K562 (cell line): ENCODE measurements around the gene HSPA4. TPM values are rescaled to one million over a fixed set of nuclear protein-coding genes. Genes with fewer than 3 reads are reported as not detected.

Experiments
- DMBX1 ChIP-seq: fragments of 250-450 bp; sonication (Bioruptor Pico); IDR thresholded peaks from 2 replicates; pipeline ENCODE4 v1.8.0; 2022; ENCODE audit warnings: inconsistent platforms, mild to moderate bottlenecking, moderate library complexity, borderline replicate concordance
- FOXA1 ChIP-seq: fragments of 450-650 bp; IDR thresholded peaks from 2 replicates; pipeline ENCODE4 v1.6.1; 2016; ENCODE audit warnings: mild to moderate bottlenecking, borderline replicate concordance
- FOXJ3 ChIP-seq: sonication (generic); formaldehyde crosslinking; IDR thresholded peaks from 2 replicates; pipeline ENCODE4 v1.4.0; 2020; ENCODE audit warnings: mild to moderate bottlenecking, missing genetic modification reagents
- HDAC6 ChIP-seq: IDR thresholded peaks from 2 replicates; pipeline ENCODE4 v1.6.1; 2012; ENCODE audit warnings: low read depth, mild to moderate bottlenecking, control low read depth, inconsistent platforms, low read length, moderate library complexity
- MTA3 ChIP-seq: fragments of 450-650 bp; formaldehyde crosslinking; IDR thresholded peaks from 2 replicates; pipeline ENCODE4 v1.6.1; 2017; ENCODE audit warnings: mild to moderate bottlenecking, borderline replicate concordance
- NFE2 ChIP-seq: IDR thresholded peaks from 2 replicates; pipeline ENCODE4 v1.6.1; 2014; ENCODE audit warnings: antibody characterized with exemption, low read depth
- RB1 ChIP-seq: fragments of 450-650 bp; IDR thresholded peaks from 2 replicates; pipeline ENCODE4 v1.6.1; 2017; ENCODE audit warnings: low read depth, mild to moderate bottlenecking
- SMAD1 ChIP-seq: fragments of 150-350 bp; IDR thresholded peaks from 2 replicates; pipeline ENCODE4 v1.6.1; 2014; ENCODE audit warnings: low read length, low read depth; ENCODE audit not compliant: partially characterized antibody
- SMAD3 ChIP-seq: fragments of 450-650 bp; formaldehyde crosslinking; conservative IDR thresholded peaks from 2 replicates; pipeline ENCODE4 v1.4.0; 2020; ENCODE audit warnings: mild to moderate bottlenecking
- SNRNP70 ChIP-seq: fragments of 200-400 bp; formaldehyde crosslinking; optimal IDR thresholded peaks from 2 replicates; pipeline ENCODE3; 2017; ENCODE audit warnings: low read depth, low read length
- TAF9B ChIP-seq: fragments of 450-650 bp; IDR thresholded peaks from 2 replicates; pipeline ENCODE4 v1.6.1; 2018; ENCODE audit warnings: mild to moderate bottlenecking; ENCODE audit not compliant: partially characterized antibody
- U2AF2 ChIP-seq: fragments of 200-400 bp; formaldehyde crosslinking; optimal IDR thresholded peaks from 2 replicates; pipeline ENCODE3; 2017; ENCODE audit warnings: low read depth, mild to moderate bottlenecking, low read length
- ZNF121 ChIP-seq: sonication (generic); formaldehyde crosslinking; conservative IDR thresholded peaks from 2 replicates; pipeline ENCODE4 v1.8.0; 2022; ENCODE audit warnings: missing genetic modification reagents
- ZNF224 ChIP-seq: sonication (generic); formaldehyde crosslinking; IDR thresholded peaks from 2 replicates; pipeline ENCODE4 v1.8.0; 2022; ENCODE audit warnings: mild to moderate bottlenecking, missing genetic modification reagents
- ZNF23 ChIP-seq: fragments of 250-450 bp; sonication (Bioruptor Pico); IDR thresholded peaks from 2 replicates; pipeline ENCODE4 v1.4.0; 2020; ENCODE audit warnings: mild to moderate bottlenecking
- ZNF354B ChIP-seq: fragments of 250-450 bp; sonication (Bioruptor Pico); IDR thresholded peaks from 2 replicates; pipeline ENCODE4 v1.4.0; 2020
- polyA plus RNA-seq, 8 experiments: library from polyadenylated mRNA; depleted of rRNA in 4 of 8; stranded (reverse) in 5 of 8; unstranded in 3 of 8; fragments of >200 nt; fragmentation: Nextera tagmentation in 2 of 8; fragmentation: Illumina TruSeq in 1 of 8; extraction: Ambion mirVana in 2 of 8; extraction: Trizol in 1 of 8; gene quantifications; 2 replicates each; pipeline versions ENCODE4 v1.2.1 to v1.2.3, GENCODE V29; 2011 to 2014; ENCODE audit warnings: inconsistent platforms in 1 of 8, missing spikeins in 1 of 8
- total RNA-seq, 7 experiments: library from RNA; depleted of rRNA in 6 of 7; stranded (reverse); fragments of >200 nt in 6 of 7; fragmentation: Illumina TruSeq in 2 of 7; extraction: Trizol in 2 of 7; gene quantifications; 2 replicates each; pipeline versions ENCODE4 v1.2.1 to v1.2.3, GENCODE V29; 2011 to 2021; ENCODE audit warnings: low replicate concordance in 1 of 7
- TF ChIP-seq, protein P1 (sequence below): fragments of 250-450 bp; sonication (Bioruptor Pico); IDR thresholded peaks from 2 replicates; pipeline ENCODE4 v1.4.0; 2020
- TF ChIP-seq, protein P2 (sequence below), 2 experiments: fragments of 450-650 bp; formaldehyde crosslinking in 1 of 2; IDR thresholded peaks; 2 replicates each; pipeline versions ENCODE4 v1.4.0 to v1.6.1; 2014 to 2020; ENCODE audit warnings: mild to moderate bottlenecking in 2 of 2, borderline replicate concordance in 1 of 2, low read depth in 1 of 2
- TF ChIP-seq, protein P3 (sequence below): fragments of 450-650 bp; IDR thresholded peaks from 2 replicates; pipeline ENCODE4 v1.6.1; 2016; ENCODE audit warnings: missing biosample characterization, missing genetic modification characterization

HSPA4 gene
- total and polyA plus RNA-seq, 9 of the 15 experiments (the other 6 are each of a cell fraction or from before 2014, with no cell fraction given): 90.3 to 286 (median 148) TPM

DNA sequence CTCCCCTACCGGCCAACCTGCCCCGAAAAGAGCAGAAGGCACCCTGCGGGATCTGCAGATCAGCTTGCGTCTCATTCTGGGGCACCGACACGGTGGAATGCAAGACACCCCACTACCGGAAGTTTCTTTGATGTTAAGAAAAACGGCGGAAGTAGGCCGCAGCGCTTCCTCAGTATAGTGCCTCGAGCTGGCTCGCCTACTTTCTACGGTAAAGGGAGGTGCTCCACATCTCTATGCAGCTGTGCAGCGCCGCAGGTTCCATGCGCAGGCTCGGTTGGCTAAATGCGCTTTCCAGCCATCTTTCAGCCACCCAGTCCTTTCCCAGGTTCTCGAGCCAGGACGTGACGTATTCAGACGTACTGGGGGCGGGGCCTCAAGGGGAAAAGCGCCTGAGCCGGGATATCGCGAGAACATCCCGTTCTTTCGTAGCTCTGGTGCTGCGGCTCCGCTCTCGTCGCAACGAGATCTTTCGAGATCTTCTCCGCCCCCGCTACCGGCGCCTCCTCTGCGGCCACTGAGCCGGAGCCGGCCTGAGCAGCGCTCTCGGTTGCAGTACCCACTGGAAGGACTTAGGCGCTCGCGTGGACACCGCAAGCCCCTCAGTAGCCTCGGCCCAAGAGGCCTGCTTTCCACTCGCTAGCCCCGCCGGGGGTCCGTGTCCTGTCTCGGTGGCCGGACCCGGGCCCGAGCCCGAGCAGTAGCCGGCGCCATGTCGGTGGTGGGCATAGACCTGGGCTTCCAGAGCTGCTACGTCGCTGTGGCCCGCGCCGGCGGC is at the start of gene HSPA4 (continued):
- TF ChIP-seq, protein P1, sequence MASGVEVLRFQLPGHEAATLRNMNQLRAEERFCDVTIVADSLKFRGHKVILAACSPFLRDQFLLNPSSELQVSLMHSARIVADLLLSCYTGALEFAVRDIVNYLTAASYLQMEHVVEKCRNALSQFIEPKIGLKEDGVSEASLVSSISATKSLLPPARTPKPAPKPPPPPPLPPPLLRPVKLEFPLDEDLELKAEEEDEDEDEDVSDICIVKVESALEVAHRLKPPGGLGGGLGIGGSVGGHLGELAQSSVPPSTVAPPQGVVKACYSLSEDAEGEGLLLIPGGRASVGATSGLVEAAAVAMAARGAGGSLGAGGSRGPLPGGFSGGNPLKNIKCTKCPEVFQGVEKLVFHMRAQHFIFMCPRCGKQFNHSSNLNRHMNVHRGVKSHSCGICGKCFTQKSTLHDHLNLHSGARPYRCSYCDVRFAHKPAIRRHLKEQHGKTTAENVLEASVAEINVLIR (CRISPR knock-in tag): peak; percentile 81
- TF ChIP-seq MTA3 (peak; percentile 61; the same call in 1 of the 2 replicates), RB1 (peak; percentile 43; the same call in 1 of the 2 replicates), SNRNP70 (no peak), ZNF224 (no peak), SMAD3 (CRISPR knock-in tag) (0 out of 2 replicates have a peak, but pooled peaks have one; percentile 28), ZNF121 (CRISPR knock-in tag) (no peak), ZNF23 (CRISPR knock-in tag) (no peak), TAF9B (peak; percentile 86), ZNF354B (no peak), FOXJ3 (no peak), SMAD1 (peak; percentile 78), U2AF2 (no peak), DMBX1 (peak; percentile 77), HDAC6 (no peak), NFE2 (no peak), FOXA1 (no peak)
- TF ChIP-seq, protein P2, sequence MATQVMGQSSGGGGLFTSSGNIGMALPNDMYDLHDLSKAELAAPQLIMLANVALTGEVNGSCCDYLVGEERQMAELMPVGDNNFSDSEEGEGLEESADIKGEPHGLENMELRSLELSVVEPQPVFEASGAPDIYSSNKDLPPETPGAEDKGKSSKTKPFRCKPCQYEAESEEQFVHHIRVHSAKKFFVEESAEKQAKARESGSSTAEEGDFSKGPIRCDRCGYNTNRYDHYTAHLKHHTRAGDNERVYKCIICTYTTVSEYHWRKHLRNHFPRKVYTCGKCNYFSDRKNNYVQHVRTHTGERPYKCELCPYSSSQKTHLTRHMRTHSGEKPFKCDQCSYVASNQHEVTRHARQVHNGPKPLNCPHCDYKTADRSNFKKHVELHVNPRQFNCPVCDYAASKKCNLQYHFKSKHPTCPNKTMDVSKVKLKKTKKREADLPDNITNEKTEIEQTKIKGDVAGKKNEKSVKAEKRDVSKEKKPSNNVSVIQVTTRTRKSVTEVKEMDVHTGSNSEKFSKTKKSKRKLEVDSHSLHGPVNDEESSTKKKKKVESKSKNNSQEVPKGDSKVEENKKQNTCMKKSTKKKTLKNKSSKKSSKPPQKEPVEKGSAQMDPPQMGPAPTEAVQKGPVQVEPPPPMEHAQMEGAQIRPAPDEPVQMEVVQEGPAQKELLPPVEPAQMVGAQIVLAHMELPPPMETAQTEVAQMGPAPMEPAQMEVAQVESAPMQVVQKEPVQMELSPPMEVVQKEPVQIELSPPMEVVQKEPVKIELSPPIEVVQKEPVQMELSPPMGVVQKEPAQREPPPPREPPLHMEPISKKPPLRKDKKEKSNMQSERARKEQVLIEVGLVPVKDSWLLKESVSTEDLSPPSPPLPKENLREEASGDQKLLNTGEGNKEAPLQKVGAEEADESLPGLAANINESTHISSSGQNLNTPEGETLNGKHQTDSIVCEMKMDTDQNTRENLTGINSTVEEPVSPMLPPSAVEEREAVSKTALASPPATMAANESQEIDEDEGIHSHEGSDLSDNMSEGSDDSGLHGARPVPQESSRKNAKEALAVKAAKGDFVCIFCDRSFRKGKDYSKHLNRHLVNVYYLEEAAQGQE (IDR thresholded peaks at IDR 0.05; ENCODE audit: borderline replicate concordance): no peak
- TF ChIP-seq, protein P2 (CRISPR knock-in tag; IDR thresholded peaks at IDR 0.05; ENCODE audit: low read depth): 0 out of 2 replicates have a peak, but pooled peaks have one; percentile 37
- TF ChIP-seq, protein P3, sequence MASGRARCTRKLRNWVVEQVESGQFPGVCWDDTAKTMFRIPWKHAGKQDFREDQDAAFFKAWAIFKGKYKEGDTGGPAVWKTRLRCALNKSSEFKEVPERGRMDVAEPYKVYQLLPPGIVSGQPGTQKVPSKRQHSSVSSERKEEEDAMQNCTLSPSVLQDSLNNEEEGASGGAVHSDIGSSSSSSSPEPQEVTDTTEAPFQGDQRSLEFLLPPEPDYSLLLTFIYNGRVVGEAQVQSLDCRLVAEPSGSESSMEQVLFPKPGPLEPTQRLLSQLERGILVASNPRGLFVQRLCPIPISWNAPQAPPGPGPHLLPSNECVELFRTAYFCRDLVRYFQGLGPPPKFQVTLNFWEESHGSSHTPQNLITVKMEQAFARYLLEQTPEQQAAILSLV (tag): no peak
